GM23338 (cell line): ENCODE results near the gene CDH9. TPM values are rescaled to one million over a fixed set of nuclear protein-coding genes. Genes with fewer than 3 reads are reported as not detected.

Experiments used
- ATAC-seq: fragments of 200-7000 bp; cut with Tn5 transposase; 3 replicates; pipeline ENCODE4 v1.9.1; 2020
- DNase-seq: peaks from one replicate; pipeline ENCODE4 v3.0.0-alpha.2; 2015; ENCODE audit warnings: low spot score
- H2AFZ ChIP-seq: fragments of 200-600 bp; sonication (generic); 2 replicates; pipeline ENCODE4 v1.8.0; 2016; ENCODE audit warnings: antibody characterized with exemption, mild to moderate bottlenecking, moderate library complexity
- H3F3A ChIP-seq: fragments of 200-600 bp; sonication (generic); replicated peaks from 2 replicates; pipeline ENCODE4 v1.8.0; 2017; ENCODE audit warnings: antibody characterized with exemption, mixed run types, low read depth
- H3K27ac ChIP-seq: fragments of 200-600 bp; sonication (generic); 2 replicates; pipeline ENCODE4 v1.6.1; 2016; ENCODE audit warnings: low read depth
- H3K27me3 ChIP-seq: fragments of 200-600 bp; sonication (generic); 2 replicates; pipeline ENCODE4 v1.8.0; 2016; ENCODE audit warnings: mild to moderate bottlenecking, mixed run types, moderate library complexity; ENCODE audit not compliant: insufficient read depth
- H3K36me3 ChIP-seq: fragments of 200-600 bp; sonication (generic); 2 replicates; pipeline ENCODE4 v1.8.0; 2016; ENCODE audit warnings: mild to moderate bottlenecking; ENCODE audit not compliant: insufficient read depth
- H3K4me1 ChIP-seq: fragments of 200-600 bp; sonication (generic); 2 replicates; pipeline ENCODE4 v1.8.0; 2016; ENCODE audit warnings: mild to moderate bottlenecking, moderate library complexity; ENCODE audit not compliant: insufficient read depth
- H3K4me2 ChIP-seq: fragments of 200-600 bp; sonication (generic); 2 replicates; pipeline ENCODE4 v1.7.1; 2017; ENCODE audit warnings: mixed run types
- H3K4me3 ChIP-seq: fragments of 200-600 bp; sonication (generic); 2 replicates; pipeline ENCODE4 v1.6.1; 2016; ENCODE audit warnings: mixed run types
- H3K79me2 ChIP-seq: fragments of 200-600 bp; sonication (generic); replicated peaks from 2 replicates; pipeline ENCODE4 v1.8.0; 2017; ENCODE audit warnings: mild to moderate bottlenecking; ENCODE audit not compliant: insufficient read depth
- H3K9me2 ChIP-seq: fragments of 200-600 bp; sonication (generic); 2 replicates; pipeline ENCODE4 v1.8.0; 2017; ENCODE audit not compliant: insufficient read depth
- H4K20me1 ChIP-seq: fragments of 200-600 bp; sonication (generic); replicated peaks from 2 replicates; pipeline ENCODE4 v1.8.0; 2017; ENCODE audit warnings: mild to moderate bottlenecking; ENCODE audit not compliant: insufficient read depth
- H3K27ac Mint-ChIP-seq: 2 replicates; pipeline ENCODE4 v1.8.0; 2020; ENCODE audit warnings: inconsistent platforms, mild to moderate bottlenecking, moderate library complexity, mixed read lengths
- H3K27me3 Mint-ChIP-seq: 3 replicates; pipeline ENCODE4 v1.8.0; 2022; ENCODE audit warnings: low read depth, mild to moderate bottlenecking, moderate library complexity, mixed read lengths, inconsistent platforms; ENCODE audit not compliant: insufficient read depth, poor library complexity
- H3K36me3 Mint-ChIP-seq: 3 replicates; pipeline ENCODE4 v1.8.0; 2021; ENCODE audit warnings: low read depth, mild to moderate bottlenecking, inconsistent platforms, moderate library complexity, mixed read lengths
- H3K4me1 Mint-ChIP-seq: 3 replicates; pipeline ENCODE4 v1.8.0; 2020; ENCODE audit warnings: mild to moderate bottlenecking, inconsistent platforms, mixed read lengths
- H3K4me3 Mint-ChIP-seq: 3 replicates; pipeline ENCODE4 v1.8.0; 2021; ENCODE audit warnings: moderate library complexity, mild to moderate bottlenecking, inconsistent platforms, mixed read lengths
- H3K9me3 Mint-ChIP-seq: 3 replicates; pipeline ENCODE4 v1.8.0; 2020; ENCODE audit warnings: moderate library complexity, mild to moderate bottlenecking, inconsistent platforms, mixed read lengths
- CREB1 ChIP-seq: fragments of 250-450 bp; sonication (Bioruptor Pico); IDR thresholded peaks from 2 replicates; pipeline ENCODE4 v1.5.0; 2020; ENCODE audit warnings: low read depth, mild to moderate bottlenecking, moderate library complexity
- EZH2 ChIP-seq: fragments of 200-600 bp; sonication (generic); IDR thresholded peaks from one replicate; pipeline ENCODE4 v1.8.0; 2017; ENCODE audit warnings: antibody characterized with exemption, mild to moderate bottlenecking, low read depth; ENCODE audit not compliant: unreplicated experiment
- EZH2phosphoT487 ChIP-seq: fragments of 200-600 bp; sonication (generic); IDR thresholded peaks from one replicate; pipeline ENCODE4 v1.8.1; 2018; ENCODE audit warnings: antibody characterized with exemption; ENCODE audit not compliant: unreplicated experiment
- JUNB ChIP-seq: IDR thresholded peaks from one replicate; pipeline ENCODE4 v1.6.1; 2016; ENCODE audit warnings: antibody characterized with exemption; ENCODE audit not compliant: unreplicated experiment
- NANOG ChIP-seq: IDR thresholded peaks from 2 replicates; pipeline ENCODE4 v1.6.1; 2016; ENCODE audit warnings: antibody characterized with exemption, borderline replicate concordance
- STAT1 ChIP-seq: IDR thresholded peaks from one replicate; pipeline ENCODE4 v1.6.1; 2016; ENCODE audit warnings: antibody characterized with exemption; ENCODE audit not compliant: unreplicated experiment
- ZNF114 ChIP-seq: fragments of 250-450 bp; sonication (Bioruptor Pico); IDR thresholded peaks from 2 replicates; pipeline ENCODE4 v1.5.0; 2020; ENCODE audit warnings: mild to moderate bottlenecking, moderate library complexity
- ZNF331 ChIP-seq: fragments of 250-450 bp; sonication (Bioruptor Pico); IDR thresholded peaks from 2 replicates; pipeline ENCODE4 v1.5.0; 2020; ENCODE audit warnings: low read depth, mild to moderate bottlenecking, moderate library complexity
- polyA plus RNA-seq: library from polyadenylated mRNA; unstranded; fragments of >200 nt; fragmentation: Nextera tagmentation; extraction: Ambion mirVana; gene quantifications from 2 replicates; pipeline ENCODE4 v1.2.1, GENCODE V29; 2016
- total RNA-seq: library from RNA; depleted of rRNA; stranded (reverse); fragments of >200 nt; shearing (Covaris generic); gene quantifications from 2 replicates; pipeline ENCODE4 v1.2.3, GENCODE V29; 2014
- TF ChIP-seq, protein P1 (sequence below): fragments of 250-450 bp; sonication (Bioruptor Pico); IDR thresholded peaks from 2 replicates; pipeline ENCODE4 v1.5.0; 2020; ENCODE audit warnings: mild to moderate bottlenecking, moderate library complexity
- TF ChIP-seq, protein P2 (sequence below): IDR thresholded peaks from one replicate; pipeline ENCODE4 v1.6.1; 2018; ENCODE audit warnings: antibody characterized with exemption; ENCODE audit not compliant: unreplicated experiment
- TF ChIP-seq, protein P3 (sequence below), 2 experiments: fragments of 200-600 bp in 1 of 2; sonication (generic) in 1 of 2; conservative IDR thresholded peaks; 2 replicates each; pipeline versions ENCODE4 v1.5.1 to v1.6.1; 2016 to 2017; ENCODE audit warnings: antibody characterized with exemption in 2 of 2, low read depth in 2 of 2, mild to moderate bottlenecking in 2 of 2, moderate library complexity in 1 of 2

CDH9 gene
- total and polyA plus RNA-seq, 2 experiments from 2014 or later, result 0.26 to 0.31 TPM

DNA sequence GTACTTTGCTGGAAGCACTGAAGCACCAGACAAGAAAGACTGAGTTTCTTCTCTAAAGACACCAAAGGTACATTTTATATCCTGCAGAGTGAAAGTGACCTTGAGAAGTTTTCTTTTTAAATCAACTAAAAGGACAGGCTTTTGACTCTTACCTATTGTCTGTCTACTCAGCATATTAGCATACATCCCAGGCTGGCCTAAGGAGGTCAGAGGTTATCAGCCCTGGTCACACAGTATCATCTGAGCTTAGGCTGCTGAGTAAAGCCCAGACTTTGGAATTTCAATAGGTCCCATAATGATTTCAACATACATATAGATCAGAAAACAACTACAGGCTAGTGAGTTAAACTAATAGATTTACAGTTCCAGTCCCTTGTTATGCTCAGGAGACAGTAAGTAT, 10.1 kb upstream of the CDH9 start (continued):
- TF ChIP-seq, protein P1, sequence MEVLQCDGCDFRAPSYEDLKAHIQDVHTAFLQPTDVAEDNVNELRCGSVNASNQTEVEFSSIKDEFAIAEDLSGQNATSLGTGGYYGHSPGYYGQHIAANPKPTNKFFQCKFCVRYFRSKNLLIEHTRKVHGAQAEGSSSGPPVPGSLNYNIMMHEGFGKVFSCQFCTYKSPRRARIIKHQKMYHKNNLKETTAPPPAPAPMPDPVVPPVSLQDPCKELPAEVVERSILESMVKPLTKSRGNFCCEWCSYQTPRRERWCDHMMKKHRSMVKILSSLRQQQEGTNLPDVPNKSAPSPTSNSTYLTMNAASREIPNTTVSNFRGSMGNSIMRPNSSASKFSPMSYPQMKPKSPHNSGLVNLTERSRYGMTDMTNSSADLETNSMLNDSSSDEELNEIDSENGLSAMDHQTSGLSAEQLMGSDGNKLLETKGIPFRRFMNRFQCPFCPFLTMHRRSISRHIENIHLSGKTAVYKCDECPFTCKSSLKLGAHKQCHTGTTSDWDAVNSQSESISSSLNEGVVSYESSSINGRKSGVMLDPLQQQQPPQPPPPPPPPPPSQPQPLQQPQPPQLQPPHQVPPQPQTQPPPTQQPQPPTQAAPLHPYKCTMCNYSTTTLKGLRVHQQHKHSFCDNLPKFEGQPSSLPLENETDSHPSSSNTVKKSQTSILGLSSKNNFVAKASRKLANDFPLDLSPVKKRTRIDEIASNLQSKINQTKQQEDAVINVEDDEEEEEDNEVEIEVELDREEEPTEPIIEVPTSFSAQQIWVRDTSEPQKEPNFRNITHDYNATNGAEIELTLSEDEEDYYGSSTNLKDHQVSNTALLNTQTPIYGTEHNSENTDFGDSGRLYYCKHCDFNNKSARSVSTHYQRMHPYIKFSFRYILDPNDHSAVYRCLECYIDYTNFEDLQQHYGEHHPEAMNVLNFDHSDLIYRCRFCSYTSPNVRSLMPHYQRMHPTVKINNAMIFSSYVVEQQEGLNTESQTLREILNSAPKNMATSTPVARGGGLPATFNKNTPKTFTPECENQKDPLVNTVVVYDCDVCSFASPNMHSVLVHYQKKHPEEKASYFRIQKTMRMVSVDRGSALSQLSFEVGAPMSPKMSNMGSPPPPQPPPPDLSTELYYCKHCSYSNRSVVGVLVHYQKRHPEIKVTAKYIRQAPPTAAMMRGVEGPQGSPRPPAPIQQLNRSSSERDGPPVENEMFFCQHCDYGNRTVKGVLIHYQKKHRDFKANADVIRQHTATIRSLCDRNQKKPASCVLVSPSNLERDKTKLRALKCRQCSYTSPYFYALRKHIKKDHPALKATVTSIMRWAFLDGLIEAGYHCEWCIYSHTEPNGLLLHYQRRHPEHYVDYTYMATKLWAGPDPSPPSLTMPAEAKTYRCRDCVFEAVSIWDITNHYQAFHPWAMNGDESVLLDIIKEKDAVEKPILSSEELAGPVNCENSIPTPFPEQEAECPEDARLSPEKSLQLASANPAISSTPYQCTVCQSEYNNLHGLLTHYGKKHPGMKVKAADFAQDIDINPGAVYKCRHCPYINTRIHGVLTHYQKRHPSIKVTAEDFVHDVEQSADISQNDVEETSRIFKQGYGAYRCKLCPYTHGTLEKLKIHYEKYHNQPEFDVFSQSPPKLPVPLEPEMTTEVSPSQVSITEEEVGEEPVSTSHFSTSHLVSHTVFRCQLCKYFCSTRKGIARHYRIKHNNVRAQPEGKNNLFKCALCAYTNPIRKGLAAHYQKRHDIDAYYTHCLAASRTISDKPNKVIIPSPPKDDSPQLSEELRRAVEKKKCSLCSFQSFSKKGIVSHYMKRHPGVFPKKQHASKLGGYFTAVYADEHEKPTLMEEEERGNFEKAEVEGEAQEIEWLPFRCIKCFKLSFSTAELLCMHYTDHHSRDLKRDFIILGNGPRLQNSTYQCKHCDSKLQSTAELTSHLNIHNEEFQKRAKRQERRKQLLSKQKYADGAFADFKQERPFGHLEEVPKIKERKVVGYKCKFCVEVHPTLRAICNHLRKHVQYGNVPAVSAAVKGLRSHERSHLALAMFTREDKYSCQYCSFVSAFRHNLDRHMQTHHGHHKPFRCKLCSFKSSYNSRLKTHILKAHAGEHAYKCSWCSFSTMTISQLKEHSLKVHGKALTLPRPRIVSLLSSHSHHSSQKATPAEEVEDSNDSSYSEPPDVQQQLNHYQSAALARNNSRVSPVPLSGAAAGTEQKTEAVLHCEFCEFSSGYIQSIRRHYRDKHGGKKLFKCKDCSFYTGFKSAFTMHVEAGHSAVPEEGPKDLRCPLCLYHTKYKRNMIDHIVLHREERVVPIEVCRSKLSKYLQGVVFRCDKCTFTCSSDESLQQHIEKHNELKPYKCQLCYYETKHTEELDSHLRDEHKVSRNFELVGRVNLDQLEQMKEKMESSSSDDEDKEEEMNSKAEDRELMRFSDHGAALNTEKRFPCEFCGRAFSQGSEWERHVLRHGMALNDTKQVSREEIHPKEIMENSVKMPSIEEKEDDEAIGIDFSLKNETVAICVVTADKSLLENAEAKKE (CRISPR knock-in tag), result no peak
- TF ChIP-seq, protein P2, sequence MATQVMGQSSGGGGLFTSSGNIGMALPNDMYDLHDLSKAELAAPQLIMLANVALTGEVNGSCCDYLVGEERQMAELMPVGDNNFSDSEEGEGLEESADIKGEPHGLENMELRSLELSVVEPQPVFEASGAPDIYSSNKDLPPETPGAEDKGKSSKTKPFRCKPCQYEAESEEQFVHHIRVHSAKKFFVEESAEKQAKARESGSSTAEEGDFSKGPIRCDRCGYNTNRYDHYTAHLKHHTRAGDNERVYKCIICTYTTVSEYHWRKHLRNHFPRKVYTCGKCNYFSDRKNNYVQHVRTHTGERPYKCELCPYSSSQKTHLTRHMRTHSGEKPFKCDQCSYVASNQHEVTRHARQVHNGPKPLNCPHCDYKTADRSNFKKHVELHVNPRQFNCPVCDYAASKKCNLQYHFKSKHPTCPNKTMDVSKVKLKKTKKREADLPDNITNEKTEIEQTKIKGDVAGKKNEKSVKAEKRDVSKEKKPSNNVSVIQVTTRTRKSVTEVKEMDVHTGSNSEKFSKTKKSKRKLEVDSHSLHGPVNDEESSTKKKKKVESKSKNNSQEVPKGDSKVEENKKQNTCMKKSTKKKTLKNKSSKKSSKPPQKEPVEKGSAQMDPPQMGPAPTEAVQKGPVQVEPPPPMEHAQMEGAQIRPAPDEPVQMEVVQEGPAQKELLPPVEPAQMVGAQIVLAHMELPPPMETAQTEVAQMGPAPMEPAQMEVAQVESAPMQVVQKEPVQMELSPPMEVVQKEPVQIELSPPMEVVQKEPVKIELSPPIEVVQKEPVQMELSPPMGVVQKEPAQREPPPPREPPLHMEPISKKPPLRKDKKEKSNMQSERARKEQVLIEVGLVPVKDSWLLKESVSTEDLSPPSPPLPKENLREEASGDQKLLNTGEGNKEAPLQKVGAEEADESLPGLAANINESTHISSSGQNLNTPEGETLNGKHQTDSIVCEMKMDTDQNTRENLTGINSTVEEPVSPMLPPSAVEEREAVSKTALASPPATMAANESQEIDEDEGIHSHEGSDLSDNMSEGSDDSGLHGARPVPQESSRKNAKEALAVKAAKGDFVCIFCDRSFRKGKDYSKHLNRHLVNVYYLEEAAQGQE, result no peak
- TF ChIP-seq STAT1 (no peak), EZH2phosphoT487 (no peak), ZNF114 (no peak)

DNA sequence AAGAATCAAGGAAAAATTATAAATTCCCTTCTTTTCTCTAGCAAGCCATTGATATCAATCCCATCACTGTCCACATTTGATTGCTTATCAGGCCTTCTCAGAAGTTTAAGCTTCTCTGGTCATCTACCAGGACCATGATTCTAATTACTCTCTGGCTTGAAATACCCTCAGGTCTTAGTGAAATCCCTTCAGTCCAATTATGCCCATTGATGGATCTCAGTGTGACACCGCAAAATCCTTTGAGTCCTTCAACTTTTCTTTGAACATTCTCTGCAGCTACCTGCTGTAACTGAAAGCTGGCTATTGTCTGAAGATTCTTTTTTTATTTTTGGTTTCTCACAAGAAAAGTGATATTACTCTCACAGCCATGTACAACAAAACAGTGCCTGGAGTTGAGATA, 3.0 kb upstream of the CDH9 start:
- Histone ChIP-seq H3K27me3 (no peaks in the 10 kb centered on the region), H3F3A (no peaks in the 10 kb centered on the region), H3K4me2 (no peak overlapping the region), H4K20me1 (no peaks in the 10 kb centered on the region), H3K4me1 (peaks cover 38% of the 10 kb centered on the region), H3K36me3 (no peaks in the 10 kb centered on the region), H3K9me2 (no peaks in the 10 kb centered on the region), H3K79me2 (no peaks in the 10 kb centered on the region), H3K27ac (no peak overlapping the region), H2AFZ (no peak overlapping the region), H3K4me3 (no peak overlapping the region)
- no peak for DNase-seq
- Mint-ChIP-seq H3K27ac (no peak overlapping the region), H3K4me3 (no peak overlapping the region), H3K9me3 (no peaks in the 10 kb centered on the region), H3K27me3 (no peaks in the 10 kb centered on the region), H3K4me1 (peaks cover 36% of the 10 kb centered on the region), H3K36me3 (no peaks in the 10 kb centered on the region)
- no peak for ATAC-seq
- TF ChIP-seq EZH2phosphoT487, result no peak
- no peak for TF ChIP-seq ZNF331
- TF ChIP-seq CREB1 (CRISPR knock-in tag), result no peak
- no peak for TF ChIP-seq EZH2
- TF ChIP-seq, protein P3, sequence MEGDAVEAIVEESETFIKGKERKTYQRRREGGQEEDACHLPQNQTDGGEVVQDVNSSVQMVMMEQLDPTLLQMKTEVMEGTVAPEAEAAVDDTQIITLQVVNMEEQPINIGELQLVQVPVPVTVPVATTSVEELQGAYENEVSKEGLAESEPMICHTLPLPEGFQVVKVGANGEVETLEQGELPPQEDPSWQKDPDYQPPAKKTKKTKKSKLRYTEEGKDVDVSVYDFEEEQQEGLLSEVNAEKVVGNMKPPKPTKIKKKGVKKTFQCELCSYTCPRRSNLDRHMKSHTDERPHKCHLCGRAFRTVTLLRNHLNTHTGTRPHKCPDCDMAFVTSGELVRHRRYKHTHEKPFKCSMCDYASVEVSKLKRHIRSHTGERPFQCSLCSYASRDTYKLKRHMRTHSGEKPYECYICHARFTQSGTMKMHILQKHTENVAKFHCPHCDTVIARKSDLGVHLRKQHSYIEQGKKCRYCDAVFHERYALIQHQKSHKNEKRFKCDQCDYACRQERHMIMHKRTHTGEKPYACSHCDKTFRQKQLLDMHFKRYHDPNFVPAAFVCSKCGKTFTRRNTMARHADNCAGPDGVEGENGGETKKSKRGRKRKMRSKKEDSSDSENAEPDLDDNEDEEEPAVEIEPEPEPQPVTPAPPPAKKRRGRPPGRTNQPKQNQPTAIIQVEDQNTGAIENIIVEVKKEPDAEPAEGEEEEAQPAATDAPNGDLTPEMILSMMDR (conservative IDR thresholded peaks at IDR 0.05; ENCODE audit: low read depth in 2 of 2), result no peak
- no peak for TF ChIP-seq STAT1
- TF ChIP-seq JUNB, result no peak
- no peak for TF ChIP-seq NANOG
